ENCODE measurements around the gene PLA2G2F.

DNA sequence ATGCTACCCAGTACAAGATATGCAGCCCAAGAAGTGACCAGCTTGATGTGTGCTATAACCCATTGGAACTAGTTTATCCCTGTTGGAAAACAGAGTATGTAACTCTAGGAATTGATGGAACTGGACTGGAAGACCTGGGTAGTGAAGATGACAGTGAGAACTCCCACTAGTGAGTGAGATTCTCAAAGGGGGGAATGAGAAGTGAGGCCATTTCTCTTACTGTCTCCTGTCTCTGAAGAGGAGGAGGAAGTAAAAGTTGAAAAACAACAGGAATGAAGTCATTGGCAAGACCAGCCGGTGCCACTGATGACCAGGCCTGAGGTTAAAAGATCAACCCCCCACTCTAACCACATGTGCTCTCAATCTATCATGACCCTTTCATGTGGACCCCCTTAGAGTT is 20.9 kb downstream of the PLA2G2F start:
- TF ChIP-seq POLR2A (IDR thresholded peaks at IDR 0.05), result no peak
- TF ChIP-seq, protein P1, sequence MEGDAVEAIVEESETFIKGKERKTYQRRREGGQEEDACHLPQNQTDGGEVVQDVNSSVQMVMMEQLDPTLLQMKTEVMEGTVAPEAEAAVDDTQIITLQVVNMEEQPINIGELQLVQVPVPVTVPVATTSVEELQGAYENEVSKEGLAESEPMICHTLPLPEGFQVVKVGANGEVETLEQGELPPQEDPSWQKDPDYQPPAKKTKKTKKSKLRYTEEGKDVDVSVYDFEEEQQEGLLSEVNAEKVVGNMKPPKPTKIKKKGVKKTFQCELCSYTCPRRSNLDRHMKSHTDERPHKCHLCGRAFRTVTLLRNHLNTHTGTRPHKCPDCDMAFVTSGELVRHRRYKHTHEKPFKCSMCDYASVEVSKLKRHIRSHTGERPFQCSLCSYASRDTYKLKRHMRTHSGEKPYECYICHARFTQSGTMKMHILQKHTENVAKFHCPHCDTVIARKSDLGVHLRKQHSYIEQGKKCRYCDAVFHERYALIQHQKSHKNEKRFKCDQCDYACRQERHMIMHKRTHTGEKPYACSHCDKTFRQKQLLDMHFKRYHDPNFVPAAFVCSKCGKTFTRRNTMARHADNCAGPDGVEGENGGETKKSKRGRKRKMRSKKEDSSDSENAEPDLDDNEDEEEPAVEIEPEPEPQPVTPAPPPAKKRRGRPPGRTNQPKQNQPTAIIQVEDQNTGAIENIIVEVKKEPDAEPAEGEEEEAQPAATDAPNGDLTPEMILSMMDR (IDR thresholded peaks at IDR 0.05), result no peak

All from testis (tissue), 2 donors.